ENCODE data around the gene ERF. TPM values are rescaled to one million over a fixed set of nuclear protein-coding genes. Genes with fewer than 3 reads are reported as not detected.

Gene ERF
- total and polyA plus RNA-seq, 2 donors (not counting 3 experiments of a cell fraction or from before 2014, with no cell fraction given): 102 to 117 TPM

GRCh38 chr19:42285541-42285941, 30.6 kb upstream of the ERF start:
- peak overlapping the region; percentile 38 for H3K27ac ChIP-seq (ENCODE audit: insufficient read depth, low read depth, low read length)
- peak; percentile 37 for FAIRE-seq

More at GRCh38 chr19:42285541-42285941, 30.6 kb upstream of the ERF start:
- Histone ChIP-seq H2AFZ (ENCODE audit: low read depth, low read length) (no peak overlapping the region), H3K36me3 (ENCODE audit: control insufficient read depth in 2 of 2, extremely low read depth in 1 of 2, insufficient read depth in 2 of 2, low read length in 2 of 2) (peaks cover 11 to 34% of the 10 kb centered on the region in 2 experiments), H3K4me1 (ENCODE audit: control insufficient read depth, extremely low read depth, insufficient read depth, low read length) (peaks cover 40% of the 10 kb centered on the region), H3K4me3 (replicated peaks in 1 of 3; ENCODE audit: insufficient read depth in 1 of 3, low read depth in 1 of 3, low read length in 3 of 3) (peak overlapping the region in 1 of 3 experiments; percentile 10), H3K9me1 (replicated peaks; ENCODE audit: control insufficient read depth, extremely low read depth, insufficient read depth, low read length) (no peaks in the 10 kb centered on the region), H3K27me3 (ENCODE audit: control insufficient read depth in 2 of 2, insufficient read depth in 2 of 2, low read length in 2 of 2) (no peaks in the 10 kb centered on the region), H3K4me2 (ENCODE audit: insufficient read depth, low read length) (peak overlapping the region; percentile 74), H4K20me1 (replicated peaks; ENCODE audit: control insufficient read depth, extremely low read depth, insufficient read depth, low read length) (no peaks in the 10 kb centered on the region), H3K9me3 (replicated peaks; ENCODE audit: control insufficient read depth, insufficient read depth, low read length) (no peaks in the 10 kb centered on the region), H3K79me2 (ENCODE audit: control insufficient read depth, insufficient read depth, low read length) (peaks cover 23% of the 10 kb centered on the region), H3K9ac (replicated peaks; ENCODE audit: extremely low read depth, insufficient read depth, low read length) (no peak overlapping the region)
- DNase-seq (ENCODE audit: low read depth, low spot score): peak; percentile 22
- dilution Hi-C loops (cut with MboI; ENCODE audit: extremely low pct_ligation_motif_present, low sequenced_read_pairs): no loop called here
- ChIA-PET CTCF (interaction anchor here (1.2 to 3.0 kb wide), 2 partner anchors 11 to 39 kb away, joined by 4 to 17 read pairs; no protein-coding TSS in a partner anchor), POLR2A (interaction anchor here (0.5 kb wide), 1 partner anchor 19 kb away, joined by 3 read pairs; no protein-coding TSS in a partner anchor)
- TF ChIP-seq MAX (IDR thresholded peaks at IDR 0.05; ENCODE audit: insufficient read depth, insufficient read length): no peak
- peak in 1 of 2 donors; percentile 9 for TF ChIP-seq CTCF (IDR thresholded peaks at IDR 0.05; ENCODE audit: extremely low read depth in 1 of 2, insufficient read depth in 1 of 2, low read depth in 1 of 2, low read length in 2 of 2)
- BruUV-seq (replicated peaks): no TSS peak
- intact Hi-C loops (cut with micrococcal nuclease): no loop called here
